ENCODE measurements around the gene FREM2.

DNA sequence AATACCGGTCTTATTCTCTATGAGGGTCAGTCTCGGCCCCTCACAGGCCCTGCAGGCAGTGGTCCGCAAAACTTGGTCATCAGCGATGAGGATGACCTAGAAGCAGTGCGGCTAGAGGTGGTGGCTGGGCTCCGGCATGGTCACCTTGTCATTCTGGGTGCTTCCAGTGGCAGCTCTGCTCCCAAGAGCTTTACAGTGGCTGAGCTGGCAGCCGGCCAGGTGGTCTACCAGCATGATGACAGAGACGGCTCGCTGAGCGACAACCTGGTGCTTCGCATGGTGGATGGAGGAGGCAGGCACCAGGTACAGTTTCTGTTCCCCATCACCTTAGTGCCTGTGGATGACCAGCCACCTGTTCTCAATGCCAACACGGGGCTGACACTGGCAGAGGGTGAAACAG, 1.8 kb downstream of the FREM2 start:
- no peak for TF ChIP-seq POLR2A (IDR thresholded peaks at IDR 0.05)
- TF ChIP-seq, protein P1, sequence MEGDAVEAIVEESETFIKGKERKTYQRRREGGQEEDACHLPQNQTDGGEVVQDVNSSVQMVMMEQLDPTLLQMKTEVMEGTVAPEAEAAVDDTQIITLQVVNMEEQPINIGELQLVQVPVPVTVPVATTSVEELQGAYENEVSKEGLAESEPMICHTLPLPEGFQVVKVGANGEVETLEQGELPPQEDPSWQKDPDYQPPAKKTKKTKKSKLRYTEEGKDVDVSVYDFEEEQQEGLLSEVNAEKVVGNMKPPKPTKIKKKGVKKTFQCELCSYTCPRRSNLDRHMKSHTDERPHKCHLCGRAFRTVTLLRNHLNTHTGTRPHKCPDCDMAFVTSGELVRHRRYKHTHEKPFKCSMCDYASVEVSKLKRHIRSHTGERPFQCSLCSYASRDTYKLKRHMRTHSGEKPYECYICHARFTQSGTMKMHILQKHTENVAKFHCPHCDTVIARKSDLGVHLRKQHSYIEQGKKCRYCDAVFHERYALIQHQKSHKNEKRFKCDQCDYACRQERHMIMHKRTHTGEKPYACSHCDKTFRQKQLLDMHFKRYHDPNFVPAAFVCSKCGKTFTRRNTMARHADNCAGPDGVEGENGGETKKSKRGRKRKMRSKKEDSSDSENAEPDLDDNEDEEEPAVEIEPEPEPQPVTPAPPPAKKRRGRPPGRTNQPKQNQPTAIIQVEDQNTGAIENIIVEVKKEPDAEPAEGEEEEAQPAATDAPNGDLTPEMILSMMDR (IDR thresholded peaks at IDR 0.05), result no peak
- TF ChIP-seq EP300 (IDR thresholded peaks at IDR 0.05), result no peak
- no peak for TF ChIP-seq POLR2AphosphoS5 (IDR thresholded peaks at IDR 0.05)

Data from suprapubic skin (tissue), 4 donors.